Measurements from ENCODE around the gene SECTM1.
A peak's percentile ranks its signal among the peaks of the same experiment; 100 is the strongest.

SECTM1 gene

DNA sequence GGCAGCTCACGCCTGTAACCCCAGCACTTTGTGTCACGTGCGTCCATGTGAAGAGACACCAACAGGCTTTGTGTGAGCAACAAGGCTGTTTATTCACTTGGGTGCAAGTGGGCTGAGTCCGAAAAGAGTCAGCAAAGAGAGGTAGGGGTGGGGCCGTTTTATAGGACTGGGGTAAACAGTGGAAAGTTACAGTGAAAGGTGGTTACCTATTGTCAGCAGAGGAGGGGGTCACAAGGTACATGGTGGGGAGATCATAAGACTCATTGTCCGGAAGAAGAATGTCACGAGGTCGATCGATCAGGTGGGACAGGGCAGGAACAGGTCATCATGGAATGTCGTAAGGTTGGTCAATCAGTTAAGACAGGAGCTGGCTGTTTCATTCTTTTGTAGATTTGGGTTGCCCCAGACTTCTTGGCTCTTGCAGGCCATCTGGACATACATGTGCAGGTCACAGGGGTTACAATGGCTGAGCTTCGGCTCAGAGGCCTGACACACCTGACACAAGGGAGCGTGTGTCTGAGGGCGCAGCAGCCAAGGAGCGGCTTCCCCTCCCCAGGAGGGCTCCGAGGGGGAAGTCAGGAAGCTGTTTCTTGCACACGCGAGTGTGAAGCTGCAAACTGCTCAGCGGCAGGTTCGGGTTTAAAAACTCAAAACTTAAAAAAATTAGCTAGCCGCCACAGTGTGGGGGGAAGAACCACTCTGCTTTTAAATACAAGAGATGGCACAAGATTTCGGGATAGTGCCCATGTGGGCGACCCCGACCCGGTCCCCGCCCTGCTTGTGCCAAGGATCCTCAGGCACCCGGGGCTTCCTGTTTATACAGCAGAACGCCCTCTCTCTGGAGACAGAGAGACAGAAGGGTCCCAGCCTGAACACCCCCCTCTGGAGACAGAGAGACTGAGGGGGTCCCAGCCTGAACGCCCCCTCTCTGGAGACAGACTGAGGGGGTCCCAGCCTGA lies 13.1 kb upstream of the SECTM1 start:
- DNase-seq: no peak

DNA sequence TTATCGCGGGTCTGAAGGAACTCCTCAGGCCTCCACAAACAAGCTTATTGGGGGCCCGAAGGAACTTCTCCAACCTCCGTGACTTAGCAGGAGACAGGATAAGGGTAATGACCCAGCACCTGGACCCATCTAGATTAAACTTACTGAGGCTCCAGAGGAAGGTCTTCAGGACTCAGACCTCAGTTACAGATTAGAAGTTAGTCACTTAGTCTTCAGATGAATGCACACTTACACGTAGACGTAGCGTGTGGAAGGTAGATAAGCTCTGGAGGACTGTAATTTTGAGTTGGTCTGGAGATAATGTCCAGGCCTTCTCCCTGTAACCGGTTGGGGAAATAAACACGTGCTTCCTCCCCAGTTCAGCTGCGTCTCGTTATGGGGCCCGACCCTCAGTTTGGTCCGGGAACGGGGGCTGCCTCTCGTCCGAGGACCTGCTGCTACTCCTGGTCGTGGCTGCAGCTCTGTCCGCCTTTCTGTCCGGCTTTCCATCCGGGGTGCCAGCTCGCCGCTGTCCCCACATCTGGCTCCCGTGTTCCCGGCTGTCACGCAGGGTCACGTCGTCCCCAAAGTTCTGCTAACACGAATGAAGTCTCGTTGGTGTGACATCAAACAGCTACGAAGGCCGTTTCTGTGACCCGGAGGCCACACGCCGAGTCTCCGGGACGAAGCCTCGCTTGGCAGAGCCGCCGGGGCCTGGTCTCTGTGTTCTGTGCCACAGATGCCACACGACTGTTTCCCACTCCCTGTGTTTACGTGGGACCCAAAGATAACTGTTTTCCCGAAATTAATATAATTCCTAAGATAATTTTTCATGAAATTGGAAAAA lies 11.8 kb upstream of the SECTM1 start:
- DNase-seq: no peak

DNA sequence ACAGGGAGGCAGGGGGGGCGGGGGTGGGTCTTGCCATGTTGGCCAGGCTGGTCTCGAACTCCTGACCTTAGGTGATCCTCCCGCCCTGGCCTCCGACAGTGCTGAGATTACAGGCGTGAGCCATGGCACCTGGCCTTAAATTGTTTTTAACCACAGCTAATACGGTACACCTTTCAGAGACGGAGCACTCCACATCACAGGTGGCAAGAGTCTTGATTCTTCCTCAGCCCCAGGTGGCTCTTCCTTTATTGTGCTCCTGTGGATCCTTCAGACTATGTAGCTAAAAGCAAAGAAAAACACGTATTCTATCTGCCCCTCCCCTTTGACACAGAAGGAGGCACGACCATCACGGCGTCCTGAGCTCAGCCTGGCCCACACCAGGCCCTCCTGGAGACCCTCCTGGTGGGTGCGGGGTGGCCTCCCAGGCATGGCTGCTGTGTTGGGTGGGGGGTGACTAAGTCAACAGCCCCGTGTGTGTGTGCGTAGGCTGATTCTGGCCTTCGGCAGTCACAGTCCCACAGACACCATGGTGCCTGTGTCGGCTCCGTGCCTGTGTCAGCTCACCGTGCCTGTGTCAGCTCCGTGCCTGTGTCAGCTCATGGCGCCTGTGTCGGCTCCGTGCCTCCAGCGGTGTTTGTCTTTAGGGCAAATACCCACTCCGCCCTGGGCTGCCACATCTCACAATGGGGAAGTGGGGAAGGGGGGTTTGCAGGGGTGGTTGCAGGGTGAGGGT lies 10.8 kb upstream of the SECTM1 start:
- DNase-seq: no peak

DNA sequence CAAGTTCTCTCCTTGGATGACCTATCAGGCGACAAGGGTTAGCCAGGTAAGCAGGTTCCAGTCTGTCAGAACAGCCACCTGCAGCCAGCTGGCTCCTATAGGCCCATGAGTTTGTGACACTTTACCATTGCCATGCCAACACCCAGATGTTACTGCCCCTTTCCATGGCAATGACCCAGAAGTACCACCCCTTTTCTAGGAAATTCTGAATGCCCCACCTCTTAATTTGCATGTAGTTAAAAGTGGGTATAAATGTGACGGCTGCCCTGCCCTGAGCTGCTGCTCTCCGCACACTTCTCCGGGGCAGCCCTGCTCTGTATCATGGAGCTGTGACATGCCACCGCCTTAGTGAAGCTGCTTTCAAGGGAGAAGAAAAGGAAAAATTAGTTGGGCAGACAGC lies 10.0 kb upstream of the SECTM1 start:
- DNase-seq: no peak

DNA sequence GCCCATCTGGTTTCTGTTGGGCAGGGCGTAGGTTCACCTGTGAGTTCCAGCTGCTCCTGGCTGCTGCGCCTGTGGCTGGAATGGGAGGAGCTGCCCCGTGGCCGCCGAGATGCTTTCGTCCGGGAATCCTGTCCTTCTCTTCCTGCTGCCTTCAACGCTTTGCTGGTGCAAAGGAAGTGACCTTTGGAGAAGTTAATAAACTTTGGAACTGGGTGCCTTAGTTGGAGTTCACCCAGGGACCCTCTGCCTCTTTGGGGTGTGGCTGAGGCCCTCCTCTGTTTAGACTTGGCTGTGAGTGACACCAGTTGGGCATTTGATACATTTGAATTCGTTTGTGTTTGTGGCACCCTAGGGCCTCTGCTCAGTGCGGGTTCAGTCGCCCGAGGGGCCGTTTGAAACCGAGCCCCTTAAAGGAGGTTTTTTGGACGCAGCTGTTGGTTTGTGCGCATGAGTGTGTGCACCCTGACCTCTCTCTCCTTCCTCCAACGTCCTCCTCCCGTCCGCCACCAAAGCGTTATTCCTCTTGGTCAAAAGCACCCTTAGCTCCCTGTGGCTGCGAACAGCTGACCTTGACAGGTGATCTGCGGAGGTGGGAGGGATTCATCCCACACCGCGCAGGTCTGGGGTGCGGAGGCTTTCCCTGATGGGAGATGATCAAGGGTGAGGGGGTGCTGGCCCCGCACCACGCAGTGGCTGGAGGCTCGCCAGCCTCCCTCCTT lies 9.0 kb upstream of the SECTM1 start:
- DNase-seq: no peak

DNA sequence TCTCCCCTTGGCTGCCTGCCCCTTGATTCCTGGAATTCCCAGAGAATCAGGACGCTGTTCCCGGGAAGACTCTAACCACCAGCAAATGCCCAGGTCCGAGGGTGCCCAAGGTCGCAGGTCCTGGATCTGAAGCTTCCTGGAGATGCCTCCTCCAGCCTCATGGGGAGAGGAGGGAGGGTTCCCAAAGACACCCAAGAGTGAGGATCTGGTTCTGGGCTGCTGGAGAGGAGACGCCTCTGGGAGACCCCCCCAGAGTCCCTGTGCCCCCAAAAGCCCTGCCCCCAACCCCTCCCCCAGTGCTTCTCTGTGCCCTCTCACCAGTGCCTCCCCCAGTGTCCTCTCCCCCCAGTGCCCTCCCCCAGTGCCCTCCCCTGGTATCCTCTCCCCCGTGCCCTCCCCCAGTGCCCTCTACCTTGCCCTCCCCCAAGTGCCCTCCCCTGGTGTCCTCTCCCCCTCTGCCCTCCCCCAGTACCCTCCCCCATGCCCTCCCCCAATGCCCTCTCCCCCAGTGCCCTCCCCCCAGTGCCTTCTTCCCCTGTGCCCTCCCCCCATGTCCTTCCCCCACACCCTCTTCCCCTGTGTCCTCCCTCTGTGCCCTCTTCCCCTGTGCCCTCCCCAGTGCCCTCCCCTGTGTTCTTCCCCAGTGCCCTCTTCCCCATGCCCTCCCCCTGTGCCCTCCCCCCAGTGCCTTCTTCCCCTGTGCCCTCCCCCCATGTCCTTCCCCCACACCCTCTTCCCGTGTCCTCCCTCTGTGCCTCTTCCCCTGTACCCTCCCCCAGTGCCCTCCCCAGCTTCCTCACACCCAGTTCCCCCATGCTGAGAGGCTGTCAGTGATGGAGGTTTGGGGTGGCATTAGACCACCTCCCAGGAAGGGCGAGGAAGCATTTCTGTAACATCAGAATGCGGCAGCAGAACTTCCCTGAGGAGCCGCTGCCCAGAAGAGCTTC lies 6.3 kb upstream of the SECTM1 start:
- no peak for DNase-seq

DNA sequence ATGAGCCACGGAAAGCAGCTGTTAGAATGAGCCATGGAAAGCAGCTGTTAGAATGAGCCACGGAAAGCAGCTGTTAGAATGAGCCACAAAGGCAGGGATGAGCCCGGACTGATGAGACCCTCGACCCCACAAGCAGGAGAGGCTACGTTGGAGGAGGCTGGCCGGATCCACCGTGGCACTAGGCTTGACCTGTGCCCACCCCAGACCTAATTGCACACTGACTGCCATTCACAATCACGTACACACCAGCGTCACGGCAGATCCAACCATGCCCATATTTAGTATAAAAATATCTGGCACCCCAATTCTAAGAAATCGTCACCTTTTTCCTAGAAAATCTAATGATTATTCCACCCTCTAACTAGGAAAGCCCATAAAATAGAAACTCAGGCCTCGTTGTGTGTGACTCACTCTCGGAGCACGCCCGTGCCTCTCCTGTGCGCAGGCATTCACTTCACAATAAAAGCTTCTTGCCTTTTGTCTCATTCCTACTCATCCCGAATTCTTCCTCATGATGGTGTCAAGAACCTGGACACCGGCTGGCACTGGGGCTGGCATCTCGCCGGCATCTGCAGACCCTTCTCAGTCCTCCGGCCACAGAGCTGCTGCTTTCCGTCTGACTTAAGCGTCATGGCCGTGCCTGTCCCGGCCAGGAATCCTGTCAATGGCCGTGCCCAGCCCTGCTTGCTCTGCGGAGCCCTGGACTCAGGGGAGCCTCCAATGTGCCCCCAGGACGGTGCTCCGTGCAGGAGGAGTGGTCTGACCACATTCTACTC lies 5.5 kb upstream of the SECTM1 start:
- peak in 3 of 14 donors; percentile 5 to 35 (median 14) for DNase-seq

DNA sequence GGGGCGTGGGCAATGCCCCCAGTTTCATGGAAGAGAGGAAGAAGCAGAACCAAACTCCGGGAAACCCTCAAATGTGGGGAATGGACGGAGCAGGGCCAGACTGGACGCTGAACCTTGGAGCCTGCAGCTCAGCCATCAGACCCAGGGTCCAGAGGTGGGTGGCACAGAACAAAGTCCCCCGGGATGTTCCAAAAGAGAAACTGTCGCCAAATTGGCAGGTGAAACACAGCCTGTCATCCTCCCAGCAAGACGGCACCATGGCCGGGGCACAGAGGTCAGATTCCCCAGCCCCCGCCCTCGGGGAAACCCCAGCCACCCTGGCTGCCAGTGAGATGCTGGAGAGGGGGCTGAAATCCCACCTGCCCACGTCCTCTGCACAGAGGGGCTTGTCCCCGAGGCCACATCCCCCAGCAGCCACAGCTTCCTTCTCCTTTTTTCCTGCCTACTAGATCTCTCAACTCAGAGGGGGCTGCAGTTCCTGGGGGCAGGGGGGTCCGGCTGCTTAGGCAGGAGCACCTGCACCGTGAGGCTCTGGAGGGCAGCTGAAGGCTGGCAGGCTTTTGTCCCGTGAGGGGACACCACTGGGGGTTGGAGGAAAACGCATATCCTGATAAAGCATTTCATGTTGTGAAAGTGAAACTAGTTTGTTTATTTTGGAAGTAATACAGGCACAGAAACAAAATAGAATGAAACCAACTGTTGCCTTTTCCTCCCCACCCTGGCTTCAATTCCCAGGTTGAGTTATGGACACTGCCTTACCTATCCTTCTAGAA lies 1.2 kb upstream of the SECTM1 start:
- DNase-seq: no peak

DNA sequence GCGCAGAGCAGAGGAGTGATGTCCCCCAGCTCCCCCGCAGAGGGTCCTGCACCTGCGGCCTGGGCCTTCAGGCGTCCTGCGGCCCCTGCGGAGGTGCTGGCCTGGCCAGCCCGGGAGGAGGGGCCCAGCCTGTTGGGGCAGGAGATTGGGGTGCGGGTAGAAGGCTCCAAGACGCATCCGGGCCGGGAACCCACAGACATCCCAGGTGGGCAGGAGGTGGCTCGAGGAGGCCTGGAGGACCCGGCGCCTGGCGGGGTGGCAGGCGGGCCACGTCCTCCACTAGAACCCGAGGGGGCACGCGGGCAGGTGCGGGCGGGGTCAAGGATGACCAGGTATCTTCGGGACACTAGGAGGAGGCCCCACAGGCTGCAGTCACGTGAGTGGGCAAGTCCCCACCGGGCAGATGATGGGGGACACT lies 647 bp upstream of the SECTM1 start:
- no peak for DNase-seq

DNA sequence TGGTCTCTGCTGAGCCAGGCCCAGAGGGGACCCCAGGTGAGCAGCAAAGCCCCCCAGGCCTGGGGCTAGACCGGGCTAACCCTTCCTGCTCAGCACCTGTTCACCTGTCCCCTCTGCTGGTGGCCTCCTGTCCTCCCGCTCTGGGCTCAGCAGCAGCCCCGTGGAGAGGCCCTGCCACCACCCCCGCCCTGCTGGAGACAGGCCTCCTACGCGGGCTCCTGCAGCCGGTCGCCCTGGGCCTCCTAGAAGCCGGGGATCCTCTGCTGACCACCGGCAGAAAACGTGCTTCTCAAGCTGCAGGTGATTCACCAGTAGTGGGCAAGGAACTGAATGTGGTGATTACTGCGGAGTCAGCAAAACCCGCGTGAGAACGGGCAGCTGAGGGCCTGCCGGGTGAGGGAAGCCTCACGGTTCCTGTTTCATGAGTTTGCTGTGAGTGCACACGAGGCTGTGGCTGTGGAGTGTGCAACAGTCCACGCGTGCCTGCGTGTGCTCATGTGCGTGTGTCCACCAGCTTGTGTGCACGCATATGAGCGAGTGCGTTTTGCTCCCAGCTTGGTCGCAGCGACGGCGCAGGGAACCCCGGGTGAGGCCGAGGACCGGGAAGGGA lies 792 bp downstream of the SECTM1 start:
- DNase-seq: peak in 5 of 14 donors; percentile 9 to 28 (median 11)

DNA sequence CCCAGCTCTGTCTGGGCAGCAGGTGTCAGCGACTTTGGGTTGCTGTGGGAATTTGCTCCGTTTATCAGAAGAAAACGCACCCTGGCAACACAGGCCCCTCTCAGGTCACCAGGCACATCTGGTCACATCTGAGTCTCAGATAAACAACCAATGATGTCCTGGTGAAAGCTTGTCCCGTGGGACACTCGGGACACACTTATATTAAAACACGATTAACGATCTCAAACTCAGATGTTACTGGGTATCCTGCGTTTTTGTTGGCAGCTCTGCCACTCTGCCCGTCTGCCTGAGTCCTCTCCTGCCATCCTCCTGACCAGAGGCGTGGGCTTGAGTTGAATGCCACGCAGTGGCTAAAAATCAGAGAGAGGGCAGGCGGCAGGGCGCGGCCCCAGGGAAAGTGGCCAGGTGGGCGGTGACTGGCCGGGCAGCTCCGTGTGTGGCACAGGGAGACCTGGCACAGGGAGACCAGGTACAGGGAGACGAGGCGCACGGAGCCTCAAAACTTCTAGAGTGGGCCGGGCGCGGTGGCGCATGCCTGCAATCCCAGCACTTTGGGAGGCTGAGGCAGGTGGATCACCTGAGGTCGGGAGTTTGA lies 2.1 kb downstream of the SECTM1 start:
- no peak for DNase-seq

DNA sequence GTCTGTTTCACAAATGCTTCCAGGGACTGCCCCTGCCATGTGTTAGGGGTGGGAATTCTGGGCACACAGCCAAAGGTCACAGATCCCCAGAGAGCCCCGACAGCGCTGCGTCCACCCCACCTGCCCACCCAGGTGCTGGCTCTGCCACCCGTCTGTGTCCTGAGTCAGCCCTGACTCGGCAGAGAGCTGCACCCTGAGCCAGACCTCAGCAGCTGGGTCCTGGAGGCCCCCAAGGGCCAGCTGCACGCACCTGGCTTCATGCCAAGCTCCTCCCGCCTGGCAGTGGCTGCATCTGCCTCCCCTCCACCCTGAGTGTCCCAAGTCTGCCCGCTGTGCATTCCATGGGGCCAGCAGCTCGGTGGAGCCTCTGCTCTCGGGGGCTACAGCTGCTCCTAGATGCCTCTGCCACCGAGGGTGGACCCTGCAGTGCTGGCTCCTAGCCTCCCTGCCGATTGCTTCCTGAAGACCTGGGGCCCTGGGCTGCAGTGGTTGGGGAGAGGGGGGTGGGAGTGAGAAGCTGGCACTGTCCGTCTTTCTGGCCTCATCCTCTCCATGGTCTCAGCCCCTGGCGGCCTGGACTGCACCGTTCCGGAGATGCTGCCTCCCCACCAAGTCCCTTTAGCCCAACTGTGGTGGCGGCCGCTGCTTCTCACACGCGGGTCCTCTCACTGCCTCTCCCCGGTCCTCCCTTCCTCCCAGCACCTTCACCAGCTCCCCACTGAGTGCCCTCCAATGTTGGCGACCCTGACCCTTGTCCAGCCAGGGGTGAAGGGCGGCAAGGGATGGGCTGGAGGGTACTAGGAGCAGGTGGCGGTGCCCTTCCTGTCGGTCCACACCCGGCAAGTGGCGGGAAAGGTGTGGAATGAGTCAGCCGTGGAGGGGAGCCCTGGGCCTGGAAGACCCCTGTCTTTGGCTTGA lies 3.0 kb downstream of the SECTM1 start:
- DNase-seq: no peak

DNA sequence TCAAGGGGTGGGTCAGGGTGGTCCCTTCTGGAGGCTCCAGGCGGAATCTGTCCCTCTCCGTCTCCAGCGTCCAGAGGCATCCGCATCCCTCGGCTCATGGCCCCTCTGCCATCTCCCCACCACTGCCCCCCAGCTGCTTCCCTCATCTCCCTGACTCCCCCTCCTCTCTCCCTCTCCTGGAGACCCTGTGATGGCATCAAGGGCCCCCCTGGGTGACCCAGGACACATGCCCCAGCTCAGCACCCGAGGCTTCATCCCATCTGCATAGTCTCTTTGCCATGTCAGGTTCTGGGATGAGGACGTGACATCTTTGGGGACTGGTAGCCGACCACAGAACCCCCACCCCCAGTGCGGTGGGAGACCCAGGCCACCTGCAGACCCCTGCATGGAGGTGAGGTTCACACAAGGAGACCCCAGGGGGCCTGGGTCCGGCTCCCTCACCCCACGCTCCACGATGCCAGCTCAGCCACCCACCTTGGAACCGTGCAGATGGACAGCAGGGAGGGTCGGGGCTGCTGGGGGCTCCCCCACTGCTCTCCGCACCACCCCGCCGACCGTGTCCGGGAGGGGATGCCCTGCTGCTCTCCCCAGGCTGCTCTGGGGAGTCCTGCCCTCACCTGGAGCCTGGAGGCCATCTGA lies 3.8 kb downstream of the SECTM1 start:
- no peak for DNase-seq

DNA sequence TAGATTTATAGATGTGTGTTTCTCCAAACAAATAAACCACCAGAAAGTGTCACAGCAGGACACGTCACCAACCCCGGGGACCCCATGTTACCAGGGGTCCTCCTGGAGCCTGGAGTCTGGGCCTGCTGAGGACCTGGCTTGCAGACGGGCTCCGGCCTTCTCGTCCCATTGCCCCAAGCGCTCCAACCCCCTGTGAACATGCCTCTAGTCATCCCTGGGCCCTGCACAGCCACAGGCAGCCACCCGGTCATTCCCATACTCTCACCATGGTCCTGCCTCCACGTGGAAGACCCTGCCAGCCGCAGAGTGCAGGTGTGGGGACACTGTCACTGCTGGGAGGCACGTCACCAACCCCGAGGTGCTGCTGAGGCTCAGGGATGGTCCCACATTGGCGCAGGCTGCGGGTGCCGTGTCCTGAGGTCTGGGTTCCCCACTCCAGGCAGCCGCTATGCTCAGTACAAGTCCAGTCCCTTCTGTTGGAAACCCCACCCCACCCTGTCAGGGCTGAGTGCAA lies 4.5 kb downstream of the SECTM1 start:
- DNase-seq: no peak

DNA sequence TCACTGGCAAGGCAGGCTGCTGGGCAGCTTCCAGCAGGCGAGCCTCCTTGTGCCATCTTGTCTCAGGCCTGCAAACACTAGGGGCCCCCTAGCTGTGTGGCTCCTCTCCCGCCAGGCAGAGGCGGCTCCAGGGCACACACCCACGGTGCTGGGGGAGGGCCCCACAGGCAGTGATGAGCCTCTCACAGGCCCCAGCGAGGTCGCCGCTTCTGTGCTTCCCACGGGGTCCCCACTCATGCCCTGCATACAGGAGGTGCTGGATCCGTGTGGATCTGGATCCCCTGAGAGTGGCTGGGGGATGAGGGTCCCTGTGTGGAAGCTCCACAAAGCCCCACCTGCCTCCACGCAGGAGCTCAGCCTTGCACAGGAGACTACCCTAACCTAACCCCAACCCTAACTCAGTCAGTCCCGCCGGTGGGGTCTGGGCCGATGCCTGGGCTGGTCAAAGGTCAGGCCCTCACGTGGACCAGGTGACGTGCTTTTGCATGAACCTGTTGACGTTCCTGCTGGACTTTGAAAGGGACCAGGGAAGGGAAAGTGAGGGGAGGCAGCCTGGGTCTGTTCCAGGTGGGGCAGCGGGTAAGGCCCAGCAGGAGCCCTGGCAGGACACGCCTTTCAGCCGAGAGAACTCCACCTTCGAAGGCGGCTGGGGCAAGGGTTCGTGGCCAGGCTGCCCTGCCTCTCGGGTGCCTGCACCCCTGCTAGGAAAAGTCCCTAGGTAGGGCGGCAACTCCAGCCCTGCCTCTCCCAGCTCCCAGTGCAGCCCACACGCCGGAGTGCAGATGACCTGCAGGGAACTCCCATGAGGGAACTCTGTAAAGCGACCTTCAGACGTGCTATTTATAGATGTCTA lies 5.2 kb downstream of the SECTM1 start:
- DNase-seq: peak in 1 of 14 donors; percentile 19

DNA sequence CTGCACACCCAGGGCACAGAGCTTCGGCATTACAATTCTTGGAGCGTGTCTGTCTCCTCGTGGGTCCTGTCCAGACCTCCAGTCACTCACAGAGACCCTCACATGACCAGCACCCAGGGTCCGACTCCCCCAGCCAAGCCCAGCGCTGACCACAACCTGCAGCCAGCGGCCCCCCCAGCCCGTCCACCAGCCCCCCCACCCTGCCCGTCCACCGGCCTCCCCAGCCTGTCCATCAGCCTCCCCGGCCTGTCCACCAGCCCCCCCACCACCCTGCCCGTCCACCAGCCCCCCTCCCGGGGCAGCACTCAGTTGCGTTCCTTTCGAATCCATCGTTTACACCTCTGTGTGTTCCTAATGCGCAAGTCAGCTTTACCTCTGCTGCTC lies 5.8 kb downstream of the SECTM1 start:
- no peak for DNase-seq
